Breast epithelium (tissue), 4 donors: ENCODE data around the gene ZNF583. TPM values are rescaled to one million over a fixed set of nuclear protein-coding genes. Genes with fewer than 3 reads are reported as not detected.

ENCODE experiments used
- DNase-seq, 2 donors: peaks; one replicate each; pipeline ENCODE4 v3.0.0-alpha.2; 2019; ENCODE audit warnings: low spot score in 2 of 2
- H3K27ac ChIP-seq, 2 donors: fragments of 200-600 bp; sonication (generic) in 1 of 2; one replicate each; pipeline ENCODE4 v1.5.1; 2016 to 2019; ENCODE audit warnings: mild to moderate bottlenecking in 1 of 2
- H3K27me3 ChIP-seq, 2 donors: fragments of 200-600 bp; sonication (generic) in 1 of 2; one replicate each; pipeline versions ENCODE4 v1.5.1 to v1.6.0; 2017 to 2019; ENCODE audit warnings: control low read depth in 1 of 2, mild to moderate bottlenecking in 1 of 2
- H3K36me3 ChIP-seq: fragments of 200-600 bp; one replicate; pipeline ENCODE4 v1.5.1; 2019
- H3K4me1 ChIP-seq, 2 donors: fragments of 200-600 bp; sonication (generic); one replicate each; pipeline ENCODE4 v1.5.1; 2016 to 2019; ENCODE audit warnings: control low read depth in 1 of 2
- H3K4me3 ChIP-seq, 3 donors: fragments of 200-600 bp; sonication (generic); 1 replicate in 2 of 3; 2 replicates in 1 of 3; pipeline ENCODE4 v1.5.1; 2016 to 2019; ENCODE audit warnings: mild to moderate bottlenecking in 3 of 3, moderate library complexity in 2 of 3
- H3K9me3 ChIP-seq, 2 donors: fragments of 200-600 bp; sonication (generic) in 1 of 2; one replicate each; pipeline ENCODE4 v1.5.1; 2016 to 2019; ENCODE audit warnings: control low read depth in 1 of 2
- CTCF ChIP-seq, 3 donors: fragments of 450-650 bp; IDR thresholded peaks; one replicate each; pipeline ENCODE4 v1.5.1; 2016 to 2017; ENCODE audit warnings: antibody characterized with exemption in 3 of 3, mild to moderate bottlenecking in 3 of 3, moderate library complexity in 3 of 3
- POLR2A ChIP-seq: fragments of 450-650 bp; IDR thresholded peaks from one replicate; pipeline ENCODE4 v1.6.1; 2016; ENCODE audit warnings: antibody characterized with exemption, mild to moderate bottlenecking, moderate library complexity
- POLR2AphosphoS5 ChIP-seq, 3 donors: sonication (generic); formaldehyde crosslinking; IDR thresholded peaks; one replicate each; pipeline ENCODE4 v1.6.1; 2017; ENCODE audit warnings: antibody characterized with exemption in 3 of 3
- intact Hi-C: fragments of 100-400 bp; cut with DNase I; formaldehyde crosslinking; loops from one replicate; pipeline ENCODE4 v1.15.1; 2023; ENCODE audit warnings: low total_unique reads
- total RNA-seq, 3 donors: library from RNA; depleted of rRNA; stranded (reverse); fragments of >200 nt; gene quantifications; one replicate each; pipeline ENCODE4 v1.1.0, GENCODE V29; 2016

ZNF583 gene
- total RNA-seq, 3 donors from 2014 or later, result 4.0 to 8.8 (median 5.2) TPM

GRCh38 chr19:56404705-56405056 is 549 bp downstream of the ZNF583 start:
- Histone ChIP-seq H3K4me1 (no peaks in the 10 kb centered on the region), H3K36me3 (peaks cover 18% of the 10 kb centered on the region), H3K4me3 (peak overlapping the region; percentile 71 to 82 (median 74)), H3K27ac (peak overlapping the region; percentile 94 to 98), H3K9me3 (peaks cover 32 to 60% of the 10 kb centered on the region in 2 donors), H3K27me3 (no peaks in the 10 kb centered on the region)
- DNase-seq, result no peak
- intact Hi-C loops, result no loop called here
- TF ChIP-seq CTCF (IDR thresholded peaks at IDR 0.05) (no peak), POLR2AphosphoS5 (IDR thresholded peaks at IDR 0.05) (no peak), POLR2A (no peak)

- Histone ChIP-seq H3K4me3 (peak overlapping the region in 2 of 3 donors; percentile 71 to 82), H3K4me1 (no peaks in the 10 kb centered on the region), H3K9me3 (peaks cover 34 to 60% of the 10 kb centered on the region in 2 donors), H3K36me3 (peaks cover 22% of the 10 kb centered on the region), H3K27me3 (no peaks in the 10 kb centered on the region), H3K27ac (no peak overlapping the region)
- intact Hi-C loops, result no loop called here
- DNase-seq, result no peak
- TF ChIP-seq CTCF (IDR thresholded peaks at IDR 0.05) (no peak), POLR2AphosphoS5 (IDR thresholded peaks at IDR 0.05) (no peak), POLR2A (no peak)
These were observed 930 bp downstream of the ZNF583 start for GRCh38 chr19:56405062-56405461.

- Histone ChIP-seq H3K4me1 (no peaks in the 10 kb centered on the region), H3K9me3 (peaks cover 96 to 100% of the 10 kb centered on the region in 2 donors), H3K27me3 (no peaks in the 10 kb centered on the region), H3K36me3 (peaks cover 27% of the 10 kb centered on the region), H3K27ac (no peak overlapping the region), H3K4me3 (no peak overlapping the region)
- TF ChIP-seq CTCF (IDR thresholded peaks at IDR 0.05) (no peak), POLR2AphosphoS5 (IDR thresholded peaks at IDR 0.05) (no peak), POLR2A (no peak)
- intact Hi-C loops, result no loop called here
- no peak for DNase-seq
These were observed 19.3 kb downstream of the ZNF583 start for GRCh38 chr19:56423276-56423984.

GRCh38 chr19:56423985-56424353 is 19.8 kb downstream of the ZNF583 start:
- Histone ChIP-seq H3K27me3 (no peaks in the 10 kb centered on the region), H3K27ac (no peak overlapping the region), H3K4me1 (no peaks in the 10 kb centered on the region), H3K9me3 (peaks cover 98 to 100% of the 10 kb centered on the region in 2 donors), H3K36me3 (peaks cover 27% of the 10 kb centered on the region), H3K4me3 (no peak overlapping the region)
- intact Hi-C loops, result no loop called here
- DNase-seq, result no peak
- TF ChIP-seq POLR2A (no peak), CTCF (IDR thresholded peaks at IDR 0.05) (no peak), POLR2AphosphoS5 (IDR thresholded peaks at IDR 0.05) (no peak)

GRCh38 chr19:56441206-56441792 is 37.2 kb downstream of the ZNF583 start:
- Histone ChIP-seq H3K9me3 (peaks cover 81 to 87% of the 10 kb centered on the region in 2 donors), H3K4me1 (no peaks in the 10 kb centered on the region)
- intact Hi-C loops, result no loop called here

More at GRCh38 chr19:56441206-56441792, 37.2 kb downstream of the ZNF583 start:
- Histone ChIP-seq H3K4me3 (no peak overlapping the region), H3K27ac (no peak overlapping the region), H3K27me3 (no peaks in the 10 kb centered on the region), H3K36me3 (no peaks in the 10 kb centered on the region)
- TF ChIP-seq CTCF (IDR thresholded peaks at IDR 0.05), result no peak
- no peak for TF ChIP-seq POLR2AphosphoS5 (IDR thresholded peaks at IDR 0.05)
- DNase-seq, result no peak
